Measurements from ENCODE around the gene DDRGK1. TPM values are rescaled to one million over a fixed set of nuclear protein-coding genes. Genes with fewer than 3 reads are reported as not detected.
A peak's percentile ranks its signal among the peaks of the same experiment; 100 is the strongest.

The DDRGK1 gene
- 37.6 and 43.5 TPM in 2 replicates for total RNA-seq (2014; rRNA removed; shearing (Covaris generic))

DNA sequence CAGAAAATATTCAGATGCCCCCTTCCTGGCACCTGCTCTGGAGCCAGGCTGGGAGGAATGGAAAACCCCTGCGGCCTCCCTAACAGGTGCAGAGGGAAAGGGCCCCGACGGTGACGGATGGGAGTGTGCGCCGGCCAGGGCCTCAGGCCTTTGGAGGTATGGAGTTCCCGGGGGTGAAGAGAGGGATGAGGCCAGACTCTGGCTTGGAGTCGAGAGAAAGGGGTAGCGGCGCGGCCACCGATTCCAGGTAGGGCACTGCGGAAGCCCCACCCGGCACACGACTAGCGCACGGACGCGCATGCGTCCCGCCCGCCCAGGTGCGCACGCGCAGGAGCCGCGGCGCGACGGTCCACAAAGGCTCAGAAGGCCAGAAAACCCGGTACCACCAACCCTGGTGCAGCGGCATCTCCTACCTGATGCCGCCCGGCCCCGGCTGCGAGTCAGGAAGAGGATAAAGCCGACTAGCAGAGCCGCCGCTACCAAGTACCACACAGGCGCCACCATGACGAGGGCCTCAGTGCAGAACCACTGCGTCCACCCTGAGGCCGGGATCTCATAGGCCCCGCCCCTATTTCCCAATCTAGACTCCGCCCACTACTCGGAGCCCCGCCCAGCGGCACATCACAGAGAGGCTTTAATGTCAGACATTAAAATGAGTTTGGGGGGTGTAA, at the start of gene DDRGK1:
Gene DDRGK1 (minus strand): TSS at position 559 of the 671 bp plus-strand sequence. CDS start 55 bp downstream, at position 504.
- DNase-seq (ENCODE audit: low read depth): peak; percentile 81

DNA sequence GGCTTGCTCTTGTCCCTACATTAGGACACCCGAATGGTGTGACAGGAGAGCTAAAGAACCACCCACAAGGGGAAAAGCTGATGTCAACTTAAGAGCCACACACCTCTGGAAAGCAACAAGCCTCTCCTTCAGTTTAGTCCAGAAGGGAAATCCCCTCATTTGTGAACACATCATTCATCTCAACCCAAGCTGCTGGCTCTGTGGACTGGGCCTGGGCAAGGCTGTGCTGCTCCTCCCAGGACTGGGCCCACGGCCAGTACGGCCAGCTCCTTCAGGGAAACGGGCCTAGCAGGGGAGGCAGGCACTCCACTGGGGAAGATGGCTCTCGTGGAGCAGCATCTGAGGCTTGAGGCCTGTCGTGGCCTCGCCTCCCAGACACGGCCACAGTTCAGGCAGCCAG, 47.3 kb upstream of the DDRGK1 start:
- no peak for DNase-seq (ENCODE audit: low read depth)

DNA sequence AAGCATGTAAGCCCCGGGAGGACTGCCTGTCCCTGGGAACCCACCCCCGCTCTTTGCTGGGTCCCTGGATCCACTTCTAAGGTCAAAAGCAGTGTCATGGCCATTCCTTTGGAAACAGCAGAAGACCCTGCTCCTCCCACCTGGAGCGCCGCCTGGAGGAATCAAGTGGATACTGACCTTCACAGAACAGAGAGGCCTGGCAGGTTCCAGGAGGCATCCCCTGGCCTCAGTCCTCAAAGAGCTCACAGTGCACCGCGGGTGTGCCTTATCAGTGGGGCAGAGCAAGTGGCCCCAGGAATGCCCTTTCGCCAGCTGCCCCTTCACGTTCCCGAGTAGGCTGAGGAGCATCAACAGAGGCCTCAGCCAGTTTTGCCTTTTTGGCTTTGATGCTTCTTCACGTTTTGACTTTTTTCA, 45.6 kb upstream of the DDRGK1 start:
- no peak for DNase-seq (ENCODE audit: low read depth)

DNA sequence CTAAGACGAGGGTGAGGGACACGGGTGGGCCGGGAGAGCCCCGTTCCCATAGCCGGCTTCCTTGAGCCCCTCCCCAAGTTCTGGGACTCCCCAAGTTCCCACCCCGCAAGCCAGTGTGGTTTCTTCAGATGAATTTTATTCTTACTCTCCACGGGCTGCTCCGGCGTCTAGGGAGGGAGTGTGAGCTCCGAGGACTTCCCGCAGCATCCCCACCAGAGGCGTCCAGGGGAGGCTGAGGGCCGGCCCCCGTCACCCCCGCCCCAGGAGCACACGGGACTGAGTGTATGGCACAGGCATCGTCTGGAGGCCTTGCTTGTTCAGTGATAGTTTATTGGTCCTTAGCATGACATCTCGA, 44.5 kb upstream of the DDRGK1 start:
- DNase-seq (ENCODE audit: low read depth): no peak

DNA sequence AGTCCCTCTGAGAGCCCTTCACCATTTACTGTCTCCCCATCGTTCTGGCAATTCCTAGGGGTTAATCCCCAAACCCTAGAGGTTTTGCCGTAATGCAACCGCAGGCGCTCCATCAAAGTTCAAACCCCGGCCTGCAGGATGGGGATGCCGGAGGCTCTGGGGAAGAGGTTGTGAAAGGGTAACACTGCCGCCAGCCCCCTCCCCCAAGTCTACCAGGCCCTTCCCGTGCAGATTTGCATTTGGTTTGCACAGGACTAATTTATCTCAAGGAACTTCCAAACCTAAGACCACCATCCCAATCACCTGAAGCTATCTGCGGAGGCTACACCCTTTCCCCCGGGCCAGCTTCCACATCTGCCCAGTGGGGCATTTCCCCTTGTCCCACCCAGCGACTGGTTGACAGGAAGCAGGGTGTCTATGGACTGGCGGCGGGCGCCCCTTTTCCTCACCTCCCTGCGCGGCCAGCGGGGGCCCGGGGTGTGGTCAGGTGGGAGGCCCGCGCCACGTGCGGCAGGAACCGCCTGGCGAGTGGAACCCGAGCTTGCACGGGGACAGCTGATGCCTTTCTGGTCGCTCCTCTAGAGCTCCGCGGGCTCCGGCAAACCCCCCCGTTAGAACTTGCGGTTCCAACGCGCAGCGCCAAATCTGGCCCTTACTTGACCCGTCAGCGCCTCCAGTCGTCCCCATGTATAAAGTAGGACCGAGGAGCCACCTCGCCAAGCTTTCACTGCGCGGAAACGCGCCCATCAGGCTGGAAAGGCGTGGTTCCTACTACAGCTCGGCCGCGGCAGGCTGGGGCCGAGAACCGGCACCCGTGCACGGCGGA, 43.9 kb upstream of the DDRGK1 start:
- DNase-seq (ENCODE audit: low read depth): peak; percentile 57

DNA sequence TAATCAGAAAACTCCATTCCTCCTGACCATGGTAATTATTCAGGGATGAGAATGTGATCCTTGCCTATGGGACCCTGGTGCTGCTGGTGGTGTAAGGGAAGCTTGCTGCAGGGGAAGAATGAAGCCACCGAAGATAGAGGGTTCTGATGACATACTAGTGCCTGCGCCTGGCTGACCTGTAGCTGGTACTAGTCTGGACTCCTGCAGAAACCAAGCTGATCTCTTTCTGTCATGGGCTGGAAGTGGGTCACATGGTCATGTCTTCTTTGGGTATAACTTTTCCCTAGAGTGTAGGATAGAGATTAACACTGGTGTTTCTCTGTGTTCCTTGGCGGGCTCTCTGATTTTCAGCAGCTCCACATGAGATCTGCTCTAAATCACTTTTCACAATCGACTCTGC, 43.2 kb upstream of the DDRGK1 start:
- DNase-seq (ENCODE audit: low read depth): no peak

DNA sequence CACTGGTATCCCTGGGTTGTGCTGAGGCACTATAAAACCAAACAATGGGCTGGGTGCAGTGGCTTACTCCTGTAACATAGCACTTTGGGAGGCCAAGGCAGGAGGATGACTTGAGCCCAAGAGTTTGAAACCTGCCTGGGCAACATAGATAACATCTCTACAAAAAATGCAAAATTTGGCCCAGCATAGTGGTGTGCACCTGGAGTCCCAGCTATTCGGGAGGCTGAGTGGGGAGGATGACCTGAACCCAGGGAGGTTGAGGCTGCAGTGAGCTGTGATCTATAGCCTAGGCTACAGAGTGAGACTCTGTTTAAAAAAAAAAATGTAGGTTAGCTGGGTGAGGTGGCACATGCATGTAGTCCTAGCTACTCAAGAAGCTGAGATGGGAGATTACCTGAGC, 42.2 kb upstream of the DDRGK1 start:
- DNase-seq (ENCODE audit: low read depth): no peak

DNA sequence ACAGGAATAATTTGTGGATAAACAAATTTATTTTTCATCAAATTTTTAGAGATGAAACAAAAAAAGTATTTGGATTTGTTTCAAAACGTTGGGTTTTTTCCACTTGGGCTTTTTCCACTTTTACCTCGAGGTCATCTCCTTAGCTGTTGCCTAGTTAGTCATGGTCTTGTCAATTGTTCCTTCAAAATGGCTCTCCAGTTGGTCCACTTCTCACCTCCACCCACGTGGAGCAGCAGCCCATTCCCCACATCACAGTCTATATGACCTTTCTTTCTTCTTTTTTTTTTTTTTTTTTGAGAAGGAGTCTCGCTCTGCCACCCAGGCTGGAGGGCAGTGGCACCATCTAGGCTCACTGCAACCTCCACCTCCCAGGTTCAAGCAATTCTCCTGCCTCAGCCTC, 41.2 kb upstream of the DDRGK1 start:
- no peak for DNase-seq (ENCODE audit: low read depth)

DNA sequence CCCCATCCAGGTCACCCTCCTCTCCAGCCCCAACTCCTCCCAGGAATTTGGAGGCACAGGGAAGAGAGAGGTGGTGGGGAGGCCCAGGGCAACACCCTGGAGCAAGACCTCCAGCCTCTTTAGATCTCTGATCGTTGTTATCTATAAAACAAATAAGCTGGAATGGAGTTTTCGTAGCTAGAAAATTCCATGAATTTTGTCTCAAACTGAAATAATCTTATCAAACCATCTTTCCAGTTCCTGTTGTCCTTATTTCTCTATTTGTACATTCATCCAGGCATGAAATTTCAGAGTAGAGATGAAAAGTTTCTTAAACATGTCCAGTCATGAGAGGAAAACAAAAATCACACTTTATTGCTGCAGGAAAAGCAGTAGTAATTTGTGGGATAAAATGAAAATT, 40.7 kb upstream of the DDRGK1 start:
- DNase-seq (ENCODE audit: low read depth): no peak

DNA sequence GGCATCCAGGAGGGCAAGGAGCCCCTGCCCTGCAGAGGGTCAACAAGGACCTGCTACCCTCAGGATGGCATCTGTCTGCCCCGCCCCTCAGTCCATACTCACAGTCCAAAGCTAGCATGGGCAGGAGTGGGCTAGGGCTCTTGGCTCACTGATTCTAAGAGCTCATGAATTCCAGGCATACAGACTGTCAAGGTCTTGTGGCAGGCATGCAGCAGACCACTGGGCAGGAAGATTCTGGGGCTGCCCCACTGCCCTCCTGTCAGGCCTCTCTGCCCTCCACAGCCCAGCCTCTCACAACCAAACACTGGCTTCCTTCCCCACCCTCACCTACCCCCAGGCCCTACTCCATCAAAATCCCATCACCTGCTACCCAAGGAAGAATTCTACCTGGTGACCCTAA, 40.1 kb upstream of the DDRGK1 start:
- no peak for DNase-seq (ENCODE audit: low read depth)

DNA sequence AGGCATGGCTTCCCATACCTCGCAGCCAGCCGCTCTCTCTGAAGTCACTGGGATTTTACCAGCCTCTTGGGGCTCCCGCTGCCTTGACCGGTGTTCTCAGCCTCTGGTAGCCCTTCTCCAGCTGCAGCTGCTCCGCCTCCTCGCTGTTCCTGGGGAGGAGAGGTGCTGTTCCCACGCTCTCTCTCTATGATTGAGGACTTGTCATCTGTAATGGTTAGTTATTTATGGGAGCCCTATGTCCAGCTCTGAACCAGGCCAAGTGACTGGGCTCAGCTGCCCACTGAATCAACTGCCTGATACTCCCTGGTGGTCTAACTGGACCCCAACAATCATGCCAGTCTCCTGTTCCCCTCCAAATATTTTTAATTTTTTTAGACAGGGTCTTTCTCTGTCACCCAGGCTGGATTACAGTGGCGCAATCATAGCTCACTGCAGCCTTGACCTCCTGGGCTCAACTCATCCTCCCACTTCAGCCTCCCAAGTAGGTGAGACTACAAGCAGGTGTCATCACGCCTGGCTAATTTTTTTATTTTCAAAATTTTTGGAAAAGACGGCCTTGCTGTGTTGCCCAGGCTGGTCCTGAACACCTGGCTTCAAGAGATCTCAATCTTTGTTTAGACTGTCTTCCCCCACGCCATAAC, 39.4 kb upstream of the DDRGK1 start:
- DNase-seq (ENCODE audit: low read depth): no peak

DNA sequence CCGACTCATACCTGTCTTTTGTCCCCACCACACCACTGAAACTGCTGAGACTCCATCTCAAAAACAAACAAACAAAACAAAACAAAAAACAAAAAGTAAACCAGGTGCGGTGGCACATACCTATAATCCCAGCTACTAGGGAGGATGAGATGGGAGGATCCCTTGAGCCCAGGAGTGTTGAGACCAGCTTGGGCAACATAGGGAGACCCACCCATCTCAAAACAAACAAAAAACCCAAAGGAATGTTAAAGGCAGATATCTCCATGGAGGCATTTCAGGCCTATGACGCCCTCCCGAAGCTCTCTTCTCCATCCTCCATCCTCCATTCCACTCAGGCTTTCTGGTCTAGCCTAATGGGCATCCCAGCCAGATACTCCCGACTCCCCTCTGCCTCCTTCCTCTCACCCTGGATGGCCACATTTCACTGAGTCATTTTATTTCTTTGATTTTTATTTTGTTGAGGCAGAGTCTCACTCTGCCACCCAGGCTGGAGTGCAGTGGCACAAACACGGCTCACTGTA, 37.8 kb upstream of the DDRGK1 start:
- DNase-seq (ENCODE audit: low read depth): no peak

DNA sequence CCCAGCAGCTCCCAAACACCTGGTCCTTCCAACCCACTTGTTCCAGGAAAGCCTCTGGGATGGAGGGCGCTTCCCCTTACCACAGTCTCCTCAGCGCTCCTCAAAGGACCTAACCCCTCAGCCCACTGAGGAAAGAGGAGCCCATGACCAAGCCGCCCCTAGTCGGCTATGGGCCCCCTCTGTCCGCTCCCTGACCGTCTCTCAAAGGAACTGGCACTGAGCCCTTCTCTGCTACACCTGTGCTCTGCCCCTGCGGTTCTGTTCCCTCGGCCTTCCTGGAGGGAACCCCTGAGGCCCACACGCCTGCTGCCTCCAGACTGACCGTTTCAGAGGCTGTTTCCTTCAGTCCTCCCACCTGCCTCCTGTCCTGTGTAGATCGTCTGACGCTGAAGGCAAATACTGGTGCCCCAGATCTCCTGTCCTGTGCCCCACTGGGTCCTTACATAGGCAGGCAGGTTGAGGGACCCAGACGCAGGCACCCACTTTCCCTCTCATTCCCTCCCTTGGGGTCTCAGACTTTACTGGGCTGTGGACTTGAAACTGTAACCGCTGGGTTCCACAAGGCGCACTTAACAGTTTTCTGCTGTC, 36.4 kb upstream of the DDRGK1 start:
- no peak for DNase-seq (ENCODE audit: low read depth)

DNA sequence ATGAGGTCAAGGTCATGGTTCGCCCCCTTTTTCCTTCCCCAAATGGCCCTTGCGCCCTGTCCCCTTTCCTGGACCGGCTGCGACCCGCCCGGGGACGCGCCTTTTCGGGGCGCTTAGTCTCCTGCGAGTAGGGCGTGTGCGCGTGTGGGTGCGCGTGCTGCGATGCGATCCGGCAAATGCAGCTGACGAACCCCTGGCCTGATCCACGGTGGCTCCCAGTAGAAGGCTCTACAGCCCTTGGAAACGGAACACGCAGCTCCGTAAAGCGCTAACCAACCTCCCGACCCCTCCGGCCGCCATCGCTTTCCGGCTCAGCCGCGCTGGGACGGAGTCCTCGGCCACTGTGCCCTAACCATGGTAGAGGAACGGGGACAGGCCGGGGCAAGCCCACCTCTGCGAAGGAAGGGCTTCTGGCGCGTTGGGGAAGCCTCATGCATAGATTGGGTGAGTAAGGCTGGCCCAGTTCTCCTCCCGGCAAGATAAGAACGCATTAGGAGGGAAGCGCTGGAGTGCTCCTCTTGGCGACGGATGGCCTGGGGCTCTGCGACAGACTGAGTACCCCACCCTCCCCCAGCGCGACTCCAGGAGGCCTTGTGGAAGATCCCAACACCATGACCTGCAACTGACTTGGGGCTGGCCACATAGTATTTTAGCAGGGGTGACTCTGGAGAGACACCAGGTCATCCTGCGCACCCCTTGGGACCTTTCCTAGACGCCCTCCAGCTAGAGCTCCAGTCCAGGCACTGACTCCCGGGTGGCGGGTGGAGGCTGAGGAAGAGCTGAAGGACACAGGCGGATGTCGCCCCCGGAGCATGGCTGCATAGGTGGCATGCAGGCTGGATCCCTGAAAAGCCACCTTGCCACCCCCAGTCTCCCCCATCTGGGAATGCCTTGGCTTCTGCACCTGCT, 35.6 kb upstream of the DDRGK1 start:
- no peak for DNase-seq (ENCODE audit: low read depth)

DNA sequence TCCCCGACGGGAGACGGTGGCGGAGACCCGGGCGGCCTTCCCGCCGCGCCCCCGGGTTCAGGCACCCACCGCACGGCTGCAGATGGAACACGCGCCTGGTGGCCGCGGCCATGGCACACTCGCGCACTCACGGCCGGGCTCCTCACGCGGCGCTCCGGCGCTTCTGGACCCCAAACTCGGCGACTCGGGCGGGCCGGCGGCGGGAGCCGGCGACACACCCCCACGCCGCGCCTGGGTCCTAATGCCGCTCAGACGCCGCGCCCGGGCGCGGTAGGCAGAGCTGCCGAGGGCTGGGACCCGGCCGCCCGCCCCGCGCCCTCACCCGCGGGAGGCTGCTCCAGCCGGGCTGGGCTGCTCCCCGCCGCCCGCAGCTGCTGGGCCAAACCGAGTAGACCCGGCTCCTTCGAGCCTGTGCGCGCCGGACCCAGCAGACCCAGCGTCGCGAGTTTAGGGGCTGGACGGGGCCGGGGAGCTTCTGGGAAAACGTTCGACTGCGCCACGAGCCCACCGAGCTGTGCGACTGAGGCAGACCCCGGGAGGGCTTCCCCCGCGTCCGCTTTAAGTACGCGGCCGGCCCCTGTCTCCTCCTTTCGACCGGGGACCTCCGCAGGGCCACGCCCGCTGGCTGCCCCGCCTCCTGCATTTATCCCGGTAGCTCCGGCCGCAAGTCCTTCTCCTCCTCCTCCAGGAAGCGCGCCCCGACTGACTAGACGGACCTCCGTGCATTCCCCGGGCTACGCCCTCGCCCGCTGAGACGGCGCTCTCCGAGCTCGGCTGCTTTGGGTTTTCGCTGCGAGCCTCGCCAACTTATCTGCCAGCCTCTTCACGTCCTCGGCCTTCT, 34.8 kb upstream of the DDRGK1 start, which contains the start of gene SLC4A11:
Gene SLC4A11 (minus strand): TSS at position 165 of the 841 bp plus-strand sequence. CDS start 53 bp downstream, at position 112.
- peak; percentile 68 for DNase-seq (ENCODE audit: low read depth)

DNA sequence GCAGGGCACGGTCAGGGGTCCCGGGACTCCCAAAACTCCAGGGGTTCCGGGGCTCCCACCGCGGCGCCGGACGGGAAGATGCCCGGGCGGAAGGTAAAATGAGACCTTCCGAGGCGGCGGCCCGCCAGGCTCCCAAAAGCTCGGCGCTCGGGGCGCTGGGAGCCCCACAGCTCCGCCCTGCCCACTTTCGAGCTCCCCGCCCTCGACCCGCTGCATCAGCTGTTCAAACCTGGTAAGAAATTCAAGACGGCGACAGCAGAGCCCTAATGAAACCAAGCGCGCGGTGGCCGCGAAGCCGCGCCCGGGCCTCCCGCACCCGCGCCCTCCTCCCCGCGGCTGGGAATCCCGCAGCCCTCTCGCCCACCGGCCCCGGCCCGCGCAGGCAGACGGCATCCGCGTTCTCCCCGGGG, 34.1 kb upstream of the DDRGK1 start:
- DNase-seq (ENCODE audit: low read depth): peak; percentile 46

DNA sequence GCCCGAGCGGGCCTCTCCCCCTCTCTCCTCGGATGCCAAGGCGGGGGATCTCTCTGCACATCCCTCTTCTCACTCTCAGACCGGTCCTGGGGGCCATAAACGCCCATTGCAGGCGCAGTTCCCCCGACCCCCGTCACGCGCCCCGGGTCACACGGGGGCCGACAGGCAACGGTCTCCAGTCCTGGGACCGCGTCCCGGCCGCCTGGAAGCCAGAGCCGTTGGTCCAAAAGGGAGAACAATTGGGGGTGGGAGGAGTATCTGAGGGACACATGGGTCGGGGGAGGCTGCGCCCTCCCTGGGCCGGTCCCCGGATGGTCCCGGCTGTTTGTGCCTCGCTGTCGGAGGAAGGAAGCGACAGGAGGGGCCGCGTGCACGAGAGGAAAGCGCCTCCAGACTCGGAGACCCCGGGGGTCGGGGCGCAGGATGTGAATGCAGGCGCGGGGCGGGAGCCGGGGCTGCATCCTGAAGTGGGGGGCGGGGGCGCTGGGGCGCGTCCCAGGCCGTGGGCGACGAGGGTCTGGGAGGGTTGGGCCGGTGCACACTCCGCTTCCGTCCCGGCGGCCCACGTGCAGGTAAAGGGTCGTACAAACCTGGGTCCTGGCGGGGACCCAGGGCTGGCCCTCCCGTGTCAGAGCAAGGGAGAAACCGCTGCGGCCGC, 33.6 kb upstream of the DDRGK1 start:
- DNase-seq (ENCODE audit: low read depth): no peak

DNA sequence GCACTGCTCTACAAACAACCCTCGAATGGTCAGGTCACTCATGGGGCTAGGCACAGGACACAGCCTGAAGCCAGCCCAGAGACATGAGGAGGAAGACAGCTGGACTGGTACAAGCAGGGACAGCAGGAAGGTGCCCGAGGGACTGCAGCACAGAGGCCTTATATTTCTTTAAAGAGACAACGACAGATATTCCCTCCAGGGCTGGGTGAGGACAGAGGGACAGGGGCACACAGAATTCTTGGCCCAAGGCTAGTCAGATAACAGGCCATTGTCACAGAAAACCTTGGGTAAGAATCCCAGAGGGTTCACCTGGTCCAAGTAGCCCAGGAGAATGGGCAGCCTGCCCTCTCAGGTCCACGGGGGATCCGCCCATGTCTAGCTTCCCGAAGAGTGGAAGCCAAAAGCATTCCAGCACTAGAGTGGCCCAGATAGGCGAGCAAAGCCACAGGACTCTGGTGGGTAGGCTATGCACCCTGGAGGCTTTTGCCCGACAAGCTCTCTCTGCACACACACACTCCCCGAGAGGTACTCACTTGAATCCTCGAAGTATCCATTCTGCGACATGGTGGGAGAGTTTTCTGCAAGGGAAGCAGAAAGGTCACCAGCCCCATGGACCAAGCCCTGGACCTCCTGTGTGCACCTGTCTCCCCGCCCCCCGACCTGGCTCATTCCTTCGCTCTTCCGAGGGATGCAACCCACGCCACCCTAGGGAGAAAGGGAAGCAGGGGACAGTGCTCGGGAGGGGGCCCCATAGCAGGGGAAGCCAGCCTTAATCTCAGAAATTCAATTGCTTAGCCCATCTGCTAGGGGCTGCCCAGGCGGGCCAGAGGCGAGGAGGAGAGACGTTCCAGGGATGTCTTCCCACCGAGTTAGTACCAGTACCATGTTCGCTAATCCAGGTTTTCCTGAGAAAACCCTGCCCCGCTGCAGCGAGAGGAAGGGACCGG, 32.8 kb upstream of the DDRGK1 start:
- no peak for DNase-seq (ENCODE audit: low read depth)
